ENCODE data around the gene HLA-DOA. TPM values are rescaled to one million over a fixed set of nuclear protein-coding genes. Genes with fewer than 3 reads are reported as not detected.

The HLA-DOA gene
- total RNA-seq, 4 donors from 2014 or later, result 3.8 to 11.5 (median 8.3) TPM

GRCh38 chr6:33013608-33014007 is 4.2 kb upstream of the HLA-DOA start:
- no peaks in the 10 kb centered on the region for H3K36me3 ChIP-seq
- 36% methylated on average over 2 of the region's 4 CpGs for WGBS
- H3K4me3 ChIP-seq, result no peak overlapping the region
- DNase-seq (ENCODE audit: extremely low spot score), result no peak
- intact Hi-C loops (cut with DNase I), result loop anchor here (5.0 kb wide), 2 partner anchors 69 to 134 kb away; no protein-coding TSS in a partner anchor
- no peaks in the 10 kb centered on the region for H3K9me3 ChIP-seq
- H3K27ac ChIP-seq (replicated peaks in 1 of 4), result no peak overlapping the region
- H3K27me3 ChIP-seq, result peaks cover 0 to 73% (median 8%) of the 10 kb centered on the region in 4 donors
- TF ChIP-seq EP300 (IDR thresholded peaks at IDR 0.05) (no peak), CTCF (IDR thresholded peaks at IDR 0.05) (no peak), POLR2AphosphoS5 (IDR thresholded peaks at IDR 0.05) (no peak), POLR2A (IDR thresholded peaks at IDR 0.05; ENCODE audit: low read depth) (no peak)
- H3K4me1 ChIP-seq, result peaks cover 16 to 29% (median 21%) of the 10 kb centered on the region in 4 donors

- no peak overlapping the region for H3K4me3 ChIP-seq
- TF ChIP-seq POLR2A (IDR thresholded peaks at IDR 0.05; ENCODE audit: low read depth) (no peak), CTCF (IDR thresholded peaks at IDR 0.05) (no peak), EP300 (IDR thresholded peaks at IDR 0.05) (no peak), POLR2AphosphoS5 (IDR thresholded peaks at IDR 0.05) (no peak)
- WGBS, result 78% methylated on average over 7 of the region's 7 CpGs
- intact Hi-C loops (cut with DNase I), result loop anchor here (5.0 kb wide), 2 partner anchors 72 to 137 kb away; no protein-coding TSS in a partner anchor
- no peaks in the 10 kb centered on the region for H3K36me3 ChIP-seq
- H3K9me3 ChIP-seq, result no peaks in the 10 kb centered on the region
- DNase-seq (ENCODE audit: extremely low spot score), result no peak
- peaks cover 6 to 12% (median 9%) of the 10 kb centered on the region in 4 donors for H3K4me1 ChIP-seq
- peaks cover 0 to 67% (median 6%) of the 10 kb centered on the region in 4 donors for H3K27me3 ChIP-seq
- no peak overlapping the region for H3K27ac ChIP-seq (replicated peaks in 1 of 4)
Measured at GRCh38 chr6:33010356-33010755, 965 bp upstream of the HLA-DOA start.

- no peaks in the 10 kb centered on the region for H3K36me3 ChIP-seq
- no peak for DNase-seq (ENCODE audit: extremely low spot score)
- 90% methylated on average over 26 of the region's 26 CpGs for WGBS
- H3K27me3 ChIP-seq, result peaks cover 0 to 61% (median 6%) of the 10 kb centered on the region in 4 donors
- no peak overlapping the region for H3K27ac ChIP-seq (replicated peaks in 1 of 4)
- H3K4me3 ChIP-seq, result no peak overlapping the region
- H3K9me3 ChIP-seq, result no peaks in the 10 kb centered on the region
- intact Hi-C loops (cut with DNase I), result no loop called here
- TF ChIP-seq POLR2AphosphoS5 (IDR thresholded peaks at IDR 0.05) (no peak), POLR2A (IDR thresholded peaks at IDR 0.05; ENCODE audit: low read depth) (no peak), CTCF (IDR thresholded peaks at IDR 0.05) (no peak), EP300 (IDR thresholded peaks at IDR 0.05) (no peak)
- peaks cover 0 to 7% (median 2%) of the 10 kb centered on the region in 4 donors for H3K4me1 ChIP-seq
Measured at GRCh38 chr6:33007831-33008400, 1.5 kb downstream of the HLA-DOA start.

- intact Hi-C loops (cut with DNase I), result no loop called here
- Histone ChIP-seq H3K9me3 (no peaks in the 10 kb centered on the region), H3K4me1 (peaks cover 0 to 7% (median 2%) of the 10 kb centered on the region in 4 donors), H3K36me3 (no peaks in the 10 kb centered on the region), H3K27me3 (peaks cover 0 to 54% (median 6%) of the 10 kb centered on the region in 4 donors), H3K27ac (replicated peaks in 1 of 4) (no peak overlapping the region), H3K4me3 (no peak overlapping the region)
- TF ChIP-seq POLR2AphosphoS5 (IDR thresholded peaks at IDR 0.05), result no peak
- TF ChIP-seq POLR2A (IDR thresholded peaks at IDR 0.05; ENCODE audit: low read depth), result no peak
- WGBS, result 78% methylated on average over 6 of the region's 6 CpGs
- no peak for DNase-seq (ENCODE audit: extremely low spot score)
Measured at GRCh38 chr6:33004940-33005339, 4.5 kb downstream of the HLA-DOA start.

- DNase-seq (ENCODE audit: extremely low spot score), result no peak
- TF ChIP-seq POLR2AphosphoS5 (IDR thresholded peaks at IDR 0.05) (no peak), EP300 (IDR thresholded peaks at IDR 0.05) (no peak)
- Histone ChIP-seq H3K4me3 (no peak overlapping the region), H3K36me3 (no peaks in the 10 kb centered on the region), H3K27me3 (peaks cover 0 to 49% (median 2%) of the 10 kb centered on the region in 4 donors), H3K27ac (replicated peaks in 1 of 4) (no peak overlapping the region), H3K4me1 (no peaks in the 10 kb centered on the region), H3K9me3 (no peaks in the 10 kb centered on the region)
- intact Hi-C loops (cut with DNase I), result no loop called here
- WGBS, result 60% methylated on average over 4 of the region's 4 CpGs
Measured at GRCh38 chr6:33001685-33002084, 7.7 kb downstream of the HLA-DOA start.
